Right atrium auricular region (tissue), 2 donors: ENCODE results near the gene SNX14. TPM values are rescaled to one million over a fixed set of nuclear protein-coding genes. Genes with fewer than 3 reads are reported as not detected.

Experiments used
- DNase-seq: peaks from one replicate; pipeline ENCODE4 v3.0.0-alpha.2; 2019; ENCODE audit warnings: low spot score
- H3K27ac ChIP-seq, 2 donors: fragments of 200-600 bp; sonication (generic); 1 replicate in 1 of 2; 2 replicates in 1 of 2; pipeline ENCODE4 v1.5.1; 2016 to 2019
- H3K27me3 ChIP-seq, 2 donors: fragments of 200-600 bp; sonication (generic); one replicate each; pipeline versions ENCODE4 v1.5.1 to v1.6.0; 2017 to 2019
- H3K36me3 ChIP-seq: fragments of 200-600 bp; sonication (generic); one replicate; pipeline ENCODE4 v1.5.1; 2016
- H3K4me1 ChIP-seq, 2 donors: fragments of 200-600 bp; sonication (generic); one replicate each; pipeline versions ENCODE4 v1.5.1 to v1.6.0; 2017 to 2019
- H3K4me3 ChIP-seq, 2 donors: fragments of 200-600 bp; sonication (generic); 1 replicate in 1 of 2; 2 replicates in 1 of 2; pipeline ENCODE4 v1.5.1; 2017 to 2019; ENCODE audit warnings: mild to moderate bottlenecking in 1 of 2, moderate library complexity in 1 of 2
- H3K9me3 ChIP-seq, 2 donors: fragments of 200-600 bp; sonication (generic); one replicate each; pipeline ENCODE4 v1.5.1; 2019
- CTCF ChIP-seq, 2 donors: fragments of 200-600 bp; sonication (generic); IDR thresholded peaks; one replicate each; pipeline ENCODE4 v1.5.1; 2019; ENCODE audit warnings: antibody characterized with exemption in 2 of 2
- total RNA-seq, 2 donors: library from RNA; depleted of rRNA; stranded (reverse); fragments of >200 nt; gene quantifications; one replicate each; pipeline ENCODE4 v1.1.0, GENCODE V29; 2016

SNX14 gene
- total RNA-seq, 2 donors from 2014 or later: 37.7 to 57.2 TPM

- Histone ChIP-seq H3K4me1 (peaks cover 0 to 45% of the 10 kb centered on the region in 2 donors), H3K9me3 (peaks cover 0 to 15% of the 10 kb centered on the region in 2 donors), H3K36me3 (no peaks in the 10 kb centered on the region), H3K27ac (no peak overlapping the region), H3K27me3 (no peaks in the 10 kb centered on the region), H3K4me3 (no peak overlapping the region)
- TF ChIP-seq CTCF (IDR thresholded peaks at IDR 0.05): no peak
- DNase-seq: no peak
Observed at GRCh38 chr6:85580118-85580877, 13.4 kb downstream of the SNX14 start.

GRCh38 chr6:85579581-85579980 lies 14.1 kb downstream of the SNX14 start:
- Histone ChIP-seq H3K4me1 (peaks cover 0 to 50% of the 10 kb centered on the region in 2 donors), H3K9me3 (peaks cover 0 to 15% of the 10 kb centered on the region in 2 donors), H3K36me3 (no peaks in the 10 kb centered on the region), H3K4me3 (no peak overlapping the region), H3K27me3 (no peaks in the 10 kb centered on the region), H3K27ac (no peak overlapping the region)
- DNase-seq: no peak
- no peak for TF ChIP-seq CTCF (IDR thresholded peaks at IDR 0.05)

- no peak overlapping the region for H3K27ac ChIP-seq
- H3K4me3 ChIP-seq: no peak overlapping the region
- TF ChIP-seq CTCF (IDR thresholded peaks at IDR 0.05): no peak
Observed at GRCh38 chr6:85576476-85576875, 17.2 kb downstream of the SNX14 start.

GRCh38 chr6:85574932-85575598 lies 18.6 kb downstream of the SNX14 start:
- H3K36me3 ChIP-seq: peaks cover 14% of the 10 kb centered on the region
- no peaks in the 10 kb centered on the region for H3K9me3 ChIP-seq
- H3K4me3 ChIP-seq: no peak overlapping the region
- no peak overlapping the region for H3K27ac ChIP-seq
- no peaks in the 10 kb centered on the region for H3K27me3 ChIP-seq
- no peak for DNase-seq
- TF ChIP-seq CTCF (IDR thresholded peaks at IDR 0.05): no peak
- H3K4me1 ChIP-seq: peaks cover 0 to 37% of the 10 kb centered on the region in 2 donors

More at GRCh38 chr6:85576476-85576875, 17.2 kb downstream of the SNX14 start:
- Histone ChIP-seq H3K4me1 (peaks cover 0 to 50% of the 10 kb centered on the region in 2 donors), H3K9me3 (no peaks in the 10 kb centered on the region), H3K27me3 (no peaks in the 10 kb centered on the region), H3K36me3 (peaks cover 1% of the 10 kb centered on the region)
- no peak for DNase-seq

GRCh38 chr6:85569323-85569722 lies 24.3 kb downstream of the SNX14 start:
- H3K9me3 ChIP-seq: no peaks in the 10 kb centered on the region

More at GRCh38 chr6:85569323-85569722, 24.3 kb downstream of the SNX14 start:
- Histone ChIP-seq H3K4me3 (no peak overlapping the region), H3K27me3 (no peaks in the 10 kb centered on the region), H3K36me3 (peaks cover 20% of the 10 kb centered on the region), H3K4me1 (no peaks in the 10 kb centered on the region), H3K27ac (no peak overlapping the region)
- DNase-seq: no peak
- TF ChIP-seq CTCF (IDR thresholded peaks at IDR 0.05): no peak
